Measurements from ENCODE around the gene FOXD1. TPM values are rescaled to one million over a fixed set of nuclear protein-coding genes. Genes with fewer than 3 reads are reported as not detected.
A peak's percentile ranks its signal among the peaks of the same experiment; 100 is the strongest.

Gene FOXD1
- total RNA-seq, 1 donor from 2014 or later = not detected

GRCh38 chr5:73450672-73451223, 2.2 kb upstream of the FOXD1 start:
- Histone ChIP-seq H3K4me1 (peaks cover 6% of the 10 kb centered on the region), H2AFZ (replicated peaks) (no peak overlapping the region), H3K79me2 (ENCODE audit: low read depth) (no peaks in the 10 kb centered on the region), H3K4me3 (peak overlapping the region; percentile 44), H3K4me2 (peak overlapping the region; percentile 84), H4K20me1 (ENCODE audit: low read depth) (peaks cover 40% of the 10 kb centered on the region), H3K27ac (no peak overlapping the region), H3F3A (ENCODE audit: low read depth) (peaks cover 28% of the 10 kb centered on the region), H3K9ac (no peak overlapping the region), H3K9me3 (ENCODE audit: low read depth) (no peaks in the 10 kb centered on the region), H3K27me3 (peaks cover 83% of the 10 kb centered on the region), H3K36me3 (no peaks in the 10 kb centered on the region)
- peak overlapping the region; percentile 81 for H3K4me3 Mint-ChIP-seq
- peaks cover 2% of the 10 kb centered on the region for H3K36me3 Mint-ChIP-seq
- H3K9me3 Mint-ChIP-seq = peaks cover 2% of the 10 kb centered on the region
- no peak overlapping the region for H3K27ac Mint-ChIP-seq
- peak; percentile 46 for DNase-seq (ENCODE audit: low spot score)
- peak; percentile 88 for TF ChIP-seq EZH2 (IDR thresholded peaks at IDR 0.05)
- TF ChIP-seq, protein P1, sequence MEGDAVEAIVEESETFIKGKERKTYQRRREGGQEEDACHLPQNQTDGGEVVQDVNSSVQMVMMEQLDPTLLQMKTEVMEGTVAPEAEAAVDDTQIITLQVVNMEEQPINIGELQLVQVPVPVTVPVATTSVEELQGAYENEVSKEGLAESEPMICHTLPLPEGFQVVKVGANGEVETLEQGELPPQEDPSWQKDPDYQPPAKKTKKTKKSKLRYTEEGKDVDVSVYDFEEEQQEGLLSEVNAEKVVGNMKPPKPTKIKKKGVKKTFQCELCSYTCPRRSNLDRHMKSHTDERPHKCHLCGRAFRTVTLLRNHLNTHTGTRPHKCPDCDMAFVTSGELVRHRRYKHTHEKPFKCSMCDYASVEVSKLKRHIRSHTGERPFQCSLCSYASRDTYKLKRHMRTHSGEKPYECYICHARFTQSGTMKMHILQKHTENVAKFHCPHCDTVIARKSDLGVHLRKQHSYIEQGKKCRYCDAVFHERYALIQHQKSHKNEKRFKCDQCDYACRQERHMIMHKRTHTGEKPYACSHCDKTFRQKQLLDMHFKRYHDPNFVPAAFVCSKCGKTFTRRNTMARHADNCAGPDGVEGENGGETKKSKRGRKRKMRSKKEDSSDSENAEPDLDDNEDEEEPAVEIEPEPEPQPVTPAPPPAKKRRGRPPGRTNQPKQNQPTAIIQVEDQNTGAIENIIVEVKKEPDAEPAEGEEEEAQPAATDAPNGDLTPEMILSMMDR (IDR thresholded peaks at IDR 0.05) = no peak
- TF ChIP-seq EZH2phosphoT487 (IDR thresholded peaks at IDR 0.05) = peak; percentile 77
- H3K27me3 Mint-ChIP-seq (ENCODE audit: insufficient read depth, low read depth) = peaks cover 60% of the 10 kb centered on the region
- H3K4me1 Mint-ChIP-seq = peaks cover 19% of the 10 kb centered on the region

DNA sequence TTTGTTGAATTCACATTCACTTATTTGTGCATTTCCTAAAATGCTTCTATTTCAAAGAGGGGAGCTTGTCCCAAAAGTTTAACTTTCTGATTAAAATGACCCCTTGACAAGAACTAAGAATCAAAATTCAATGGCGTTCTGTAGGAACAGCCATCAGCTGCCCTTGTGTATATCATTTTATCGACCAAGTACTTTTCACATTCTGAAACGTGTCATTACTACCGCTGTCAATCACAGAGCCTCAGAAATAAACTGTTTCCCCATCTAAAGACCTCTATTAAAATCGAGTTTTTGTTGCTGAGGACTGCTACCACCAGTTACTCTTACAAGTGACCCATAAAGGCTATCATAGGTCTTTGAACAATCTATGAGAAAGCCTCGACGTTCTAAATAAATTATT, 1.6 kb upstream of the FOXD1 start:
- Histone ChIP-seq H3K4me3 (no peak overlapping the region), H3K4me2 (no peak overlapping the region), H3K9me3 (ENCODE audit: low read depth) (no peaks in the 10 kb centered on the region), H3K9ac (no peak overlapping the region), H3F3A (ENCODE audit: low read depth) (peaks cover 33% of the 10 kb centered on the region), H3K27me3 (peaks cover 89% of the 10 kb centered on the region), H3K79me2 (ENCODE audit: low read depth) (no peaks in the 10 kb centered on the region), H3K4me1 (peaks cover 6% of the 10 kb centered on the region), H4K20me1 (ENCODE audit: low read depth) (peaks cover 47% of the 10 kb centered on the region), H2AFZ (replicated peaks) (no peak overlapping the region), H3K36me3 (no peaks in the 10 kb centered on the region), H3K27ac (no peak overlapping the region)
- H3K4me3 Mint-ChIP-seq = no peak overlapping the region
- no peak for DNase-seq (ENCODE audit: low spot score)
- peaks cover 19% of the 10 kb centered on the region for H3K4me1 Mint-ChIP-seq
- TF ChIP-seq EZH2phosphoT487 (IDR thresholded peaks at IDR 0.05) (no peak), EZH2 (IDR thresholded peaks at IDR 0.05) (no peak)
- TF ChIP-seq, protein P1 (IDR thresholded peaks at IDR 0.05) = no peak
- peaks cover 2% of the 10 kb centered on the region for H3K36me3 Mint-ChIP-seq
- H3K9me3 Mint-ChIP-seq = peaks cover 2% of the 10 kb centered on the region
- peaks cover 66% of the 10 kb centered on the region for H3K27me3 Mint-ChIP-seq (ENCODE audit: insufficient read depth, low read depth)
- no peak overlapping the region for H3K27ac Mint-ChIP-seq

- Histone ChIP-seq H3K9me3 (ENCODE audit: low read depth) (no peaks in the 10 kb centered on the region), H3K4me2 (peak overlapping the region; percentile 87), H3F3A (ENCODE audit: low read depth) (peaks cover 56% of the 10 kb centered on the region), H3K27me3 (peaks cover 96% of the 10 kb centered on the region), H3K9ac (no peak overlapping the region), H4K20me1 (ENCODE audit: low read depth) (peaks cover 70% of the 10 kb centered on the region), H2AFZ (replicated peaks) (no peak overlapping the region), H3K36me3 (no peaks in the 10 kb centered on the region), H3K79me2 (ENCODE audit: low read depth) (no peaks in the 10 kb centered on the region), H3K27ac (no peak overlapping the region), H3K4me3 (peak overlapping the region; percentile 55), H3K4me1 (peaks cover 25% of the 10 kb centered on the region)
- Mint-ChIP-seq H3K27ac (no peak overlapping the region), H3K4me3 (peak overlapping the region; percentile 90), H3K27me3 (ENCODE audit: insufficient read depth, low read depth) (peaks cover 82% of the 10 kb centered on the region), H3K4me1 (peaks cover 26% of the 10 kb centered on the region), H3K36me3 (peaks cover 2% of the 10 kb centered on the region), H3K9me3 (peaks cover 2% of the 10 kb centered on the region)
- peak; percentile 77 for DNase-seq (ENCODE audit: low spot score)
- TF ChIP-seq EZH2phosphoT487 (IDR thresholded peaks at IDR 0.05) (peak; percentile 42), EZH2 (IDR thresholded peaks at IDR 0.05) (peak; percentile 1)
- TF ChIP-seq, protein P1 (IDR thresholded peaks at IDR 0.05) = no peak
Measured at GRCh38 chr5:73447530-73448462, 781 bp downstream of the FOXD1 start.

Measured in neural progenitor cell (in vitro differentiated cells).